GM12865 (cell line): ENCODE data around the gene MAGEB2.

Experiments used
- DNase-seq: peaks from one replicate; pipeline ENCODE4 v3.0.0; 2010; ENCODE audit warnings: low read depth
- H3K4me3 ChIP-seq: 2 replicates; pipeline ENCODE4 v1.5.1; 2011; ENCODE audit warnings: mild to moderate bottlenecking, low read depth, low read length, control low read depth
- TF ChIP-seq, protein P1 (sequence below): IDR thresholded peaks from 2 replicates; pipeline ENCODE4 v1.5.1; 2011; ENCODE audit warnings: low read length, control low read depth, low read depth, inconsistent platforms; ENCODE audit not compliant: insufficient read depth; ENCODE audit errors: missing control alignments

MAGEB2 gene

DNA sequence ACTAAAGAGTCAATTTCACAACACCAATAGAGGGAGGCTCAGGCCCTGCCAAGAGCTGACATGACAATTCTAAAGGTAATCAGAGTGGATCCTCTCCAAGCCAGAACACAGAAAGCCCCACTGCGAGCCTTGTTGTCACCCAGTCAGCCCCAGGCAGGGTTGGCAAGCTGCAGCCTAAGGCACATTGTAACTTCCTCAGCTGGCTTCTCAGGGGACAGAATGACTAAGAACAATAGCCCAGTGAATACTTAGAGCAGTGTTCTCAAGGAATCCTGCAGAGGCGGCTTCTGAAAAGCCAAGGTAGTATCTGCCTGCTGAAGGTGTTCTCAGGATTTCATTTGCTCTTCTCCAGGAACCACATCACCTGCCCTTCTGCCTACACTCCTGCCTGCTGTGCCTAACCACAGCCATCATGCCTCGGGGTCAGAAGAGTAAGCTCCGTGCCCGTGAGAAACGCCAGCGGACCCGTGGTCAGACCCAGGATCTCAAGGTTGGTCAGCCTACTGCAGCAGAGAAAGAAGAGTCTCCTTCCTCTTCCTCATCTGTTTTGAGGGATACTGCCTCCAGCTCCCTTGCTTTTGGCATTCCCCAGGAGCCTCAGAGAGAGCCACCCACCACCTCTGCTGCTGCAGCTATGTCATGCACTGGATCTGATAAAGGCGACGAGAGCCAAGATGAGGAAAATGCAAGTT, 26.5 kb downstream of the MAGEB2 start, which contains the start of gene MAGEB4:
MAGEB4 (plus strand) TSS at position 277 of the 692 bp plus-strand sequence; CDS start at position 413, 136 bp downstream.
- TF ChIP-seq, protein P1, sequence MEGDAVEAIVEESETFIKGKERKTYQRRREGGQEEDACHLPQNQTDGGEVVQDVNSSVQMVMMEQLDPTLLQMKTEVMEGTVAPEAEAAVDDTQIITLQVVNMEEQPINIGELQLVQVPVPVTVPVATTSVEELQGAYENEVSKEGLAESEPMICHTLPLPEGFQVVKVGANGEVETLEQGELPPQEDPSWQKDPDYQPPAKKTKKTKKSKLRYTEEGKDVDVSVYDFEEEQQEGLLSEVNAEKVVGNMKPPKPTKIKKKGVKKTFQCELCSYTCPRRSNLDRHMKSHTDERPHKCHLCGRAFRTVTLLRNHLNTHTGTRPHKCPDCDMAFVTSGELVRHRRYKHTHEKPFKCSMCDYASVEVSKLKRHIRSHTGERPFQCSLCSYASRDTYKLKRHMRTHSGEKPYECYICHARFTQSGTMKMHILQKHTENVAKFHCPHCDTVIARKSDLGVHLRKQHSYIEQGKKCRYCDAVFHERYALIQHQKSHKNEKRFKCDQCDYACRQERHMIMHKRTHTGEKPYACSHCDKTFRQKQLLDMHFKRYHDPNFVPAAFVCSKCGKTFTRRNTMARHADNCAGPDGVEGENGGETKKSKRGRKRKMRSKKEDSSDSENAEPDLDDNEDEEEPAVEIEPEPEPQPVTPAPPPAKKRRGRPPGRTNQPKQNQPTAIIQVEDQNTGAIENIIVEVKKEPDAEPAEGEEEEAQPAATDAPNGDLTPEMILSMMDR, result no peak
- no peak within 1 kb of the TSS for H3K4me3 ChIP-seq
- peak; percentile 30 for DNase-seq

DNA sequence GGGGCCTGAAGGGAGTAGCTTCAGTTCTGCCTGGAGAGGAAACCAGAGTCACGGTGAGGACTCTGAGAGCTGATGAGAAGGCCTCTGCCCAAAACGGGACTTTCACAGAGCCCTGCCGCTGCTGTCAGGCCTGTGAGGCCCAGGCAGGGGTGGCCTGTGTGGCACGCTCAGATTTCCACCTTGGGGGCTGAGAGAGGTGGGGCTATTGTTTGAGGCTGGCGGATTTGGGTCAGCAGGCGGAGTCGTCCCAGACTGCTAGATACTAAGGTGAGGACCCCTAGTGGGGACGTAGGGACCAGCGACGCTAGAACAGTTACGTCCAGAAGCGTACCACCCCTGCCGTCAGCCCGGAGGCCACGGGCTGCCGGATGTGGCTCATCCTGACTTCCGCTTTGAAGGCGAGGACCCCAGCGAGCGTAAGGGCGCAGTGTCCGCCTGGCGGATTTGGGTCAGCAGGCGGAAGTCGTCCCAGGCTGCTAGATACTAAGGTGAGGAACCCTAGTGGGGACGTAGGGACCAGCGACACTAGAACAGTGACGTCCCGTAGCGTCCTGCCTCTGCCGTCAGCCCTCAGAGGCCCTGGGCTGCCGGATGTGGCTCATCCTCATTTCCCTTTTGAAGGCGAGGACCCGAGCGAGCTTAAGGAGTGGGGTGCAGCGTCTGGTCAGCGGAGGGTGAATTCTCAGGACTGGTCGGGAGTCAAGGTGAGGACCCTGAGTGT, 31.6 kb downstream of the MAGEB2 start, which contains the start of gene MAGEB1:
MAGEB1 (plus strand) TSS at position 378 of the 721 bp plus-strand sequence. CDS start 3,348 bp downstream, outside the sequence.
- DNase-seq, result peak; percentile 46
- no peak within 1 kb of the TSS for H3K4me3 ChIP-seq
- TF ChIP-seq, protein P1, result no peak

DNA sequence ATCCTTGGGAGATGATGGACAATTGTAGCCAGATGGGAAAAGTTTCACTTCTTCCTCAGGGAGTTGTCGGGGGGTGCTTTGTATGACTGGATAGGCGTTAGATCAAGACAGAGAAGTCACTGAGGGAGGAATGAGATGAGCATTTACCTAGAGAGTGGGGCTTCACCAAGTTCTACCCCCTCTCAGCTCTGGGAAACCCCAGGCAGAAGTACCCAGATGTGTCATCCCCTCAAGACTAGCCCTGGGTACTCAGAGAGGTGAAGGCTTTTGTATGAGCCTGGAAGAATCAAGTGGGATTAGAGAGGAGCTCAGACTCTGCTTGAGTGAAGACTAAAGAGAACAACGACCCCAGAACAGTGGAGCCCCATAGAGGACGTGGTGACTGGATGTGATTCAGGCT, 33.5 kb downstream of the MAGEB2 start:
- TF ChIP-seq, protein P1, result no peak
- H3K4me3 ChIP-seq, result no peak overlapping the region
- peak; percentile 58 for DNase-seq

DNA sequence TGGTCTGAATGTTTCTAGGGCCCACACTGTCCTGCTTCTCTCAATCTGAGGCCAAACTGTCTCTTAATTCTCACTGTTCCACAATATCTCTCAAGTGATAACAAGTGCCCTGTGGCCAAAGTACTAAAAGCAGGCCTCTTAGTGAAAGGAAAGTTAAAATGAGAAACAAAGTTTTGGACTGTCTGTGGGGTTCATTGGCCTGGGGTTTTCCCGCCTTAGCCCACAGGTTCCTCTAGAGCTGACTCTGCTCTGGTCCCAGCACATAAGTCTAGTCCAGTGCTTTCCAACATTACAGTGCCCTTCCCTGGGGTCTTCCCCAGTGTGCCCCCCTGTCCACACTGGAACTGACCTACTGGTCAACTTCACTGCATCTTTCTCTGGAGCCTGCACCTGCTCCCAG, 37.9 kb downstream of the MAGEB2 start:
- H3K4me3 ChIP-seq, result no peak overlapping the region
- peak; percentile 45 for DNase-seq
- TF ChIP-seq, protein P1, result no peak

DNA sequence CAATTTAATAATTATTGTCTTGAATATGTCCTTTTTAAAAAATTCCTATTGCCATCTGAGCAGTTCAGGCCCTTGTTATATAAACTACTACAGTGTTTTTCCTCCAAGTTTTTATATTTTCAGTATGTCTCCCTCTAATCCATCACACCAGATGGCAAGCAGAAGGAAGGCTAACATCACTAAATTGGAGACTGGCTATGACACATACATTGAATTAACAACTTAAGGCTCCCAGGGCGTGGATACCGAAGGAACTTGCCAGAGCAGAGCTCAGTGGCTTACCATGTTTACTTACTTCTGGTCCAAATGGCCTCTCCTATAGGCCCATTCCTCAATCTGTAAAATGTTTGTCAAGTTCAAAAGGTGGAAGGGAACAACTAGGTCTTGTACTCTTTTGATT, 44.6 kb downstream of the MAGEB2 start:
- DNase-seq, result no peak
- TF ChIP-seq, protein P1, result no peak
- H3K4me3 ChIP-seq, result no peak overlapping the region

DNA sequence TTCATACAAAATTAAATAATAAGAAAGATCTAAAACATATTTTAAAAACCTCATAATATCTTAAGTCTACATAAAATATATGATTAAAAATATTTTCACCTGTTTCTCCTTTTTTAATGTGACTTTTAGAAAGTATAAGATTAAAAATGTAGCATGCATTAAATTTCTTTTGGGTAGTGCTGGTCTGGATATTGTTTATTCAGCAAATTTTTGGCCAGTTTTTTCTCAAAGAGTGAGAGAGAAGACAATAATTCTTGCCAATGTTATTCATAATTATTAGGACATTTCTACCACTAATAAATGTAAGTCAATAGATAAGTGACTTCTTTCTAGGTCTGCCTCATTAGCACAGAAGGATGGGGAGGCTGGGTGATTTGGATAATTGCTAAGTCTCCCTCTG, 45.6 kb downstream of the MAGEB2 start:
- no peak overlapping the region for H3K4me3 ChIP-seq
- TF ChIP-seq, protein P1, result no peak
- no peak for DNase-seq
